ENCODE measurements around the gene CIITA.

GRCh38 chr16:10892782-10893318 lies 15.8 kb downstream of the CIITA start:
- no peak for TF ChIP-seq POLR2A (IDR thresholded peaks at IDR 0.05)
- TF ChIP-seq, protein P1, sequence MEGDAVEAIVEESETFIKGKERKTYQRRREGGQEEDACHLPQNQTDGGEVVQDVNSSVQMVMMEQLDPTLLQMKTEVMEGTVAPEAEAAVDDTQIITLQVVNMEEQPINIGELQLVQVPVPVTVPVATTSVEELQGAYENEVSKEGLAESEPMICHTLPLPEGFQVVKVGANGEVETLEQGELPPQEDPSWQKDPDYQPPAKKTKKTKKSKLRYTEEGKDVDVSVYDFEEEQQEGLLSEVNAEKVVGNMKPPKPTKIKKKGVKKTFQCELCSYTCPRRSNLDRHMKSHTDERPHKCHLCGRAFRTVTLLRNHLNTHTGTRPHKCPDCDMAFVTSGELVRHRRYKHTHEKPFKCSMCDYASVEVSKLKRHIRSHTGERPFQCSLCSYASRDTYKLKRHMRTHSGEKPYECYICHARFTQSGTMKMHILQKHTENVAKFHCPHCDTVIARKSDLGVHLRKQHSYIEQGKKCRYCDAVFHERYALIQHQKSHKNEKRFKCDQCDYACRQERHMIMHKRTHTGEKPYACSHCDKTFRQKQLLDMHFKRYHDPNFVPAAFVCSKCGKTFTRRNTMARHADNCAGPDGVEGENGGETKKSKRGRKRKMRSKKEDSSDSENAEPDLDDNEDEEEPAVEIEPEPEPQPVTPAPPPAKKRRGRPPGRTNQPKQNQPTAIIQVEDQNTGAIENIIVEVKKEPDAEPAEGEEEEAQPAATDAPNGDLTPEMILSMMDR (IDR thresholded peaks at IDR 0.05), result no peak
- TF ChIP-seq POLR2AphosphoS5 (IDR thresholded peaks at IDR 0.05), result no peak
- no peak for TF ChIP-seq EP300 (IDR thresholded peaks at IDR 0.05; ENCODE audit: low read depth)

All from transverse colon (tissue), 4 donors.